Astrocyte (in vitro differentiated cells and primary cell): ENCODE results near the gene CFHR5. TPM values are rescaled to one million over a fixed set of nuclear protein-coding genes. Genes with fewer than 3 reads are reported as not detected.

Experiments used
- DNase-seq: peaks from one replicate; pipeline ENCODE4 v3.0.0-alpha.2; 2010; ENCODE audit warnings: low read depth
- FAIRE-seq: peaks from 2 replicates; lab custom pipeline; 2011; peaks lifted over from hg19 to GRCh38; lab: Jason Lieb, UNC
- H2AFZ ChIP-seq: 2 replicates; pipeline ENCODE4 v1.6.0; 2012; ENCODE audit warnings: low read depth, low read length, inconsistent platforms
- H3K27ac ChIP-seq: 2 replicates; pipeline ENCODE4 v1.5.1; 2011; ENCODE audit warnings: low read depth, low read length, inconsistent platforms
- H3K27me3 ChIP-seq: 2 replicates; pipeline ENCODE4 v1.6.0; 2011; ENCODE audit warnings: low read length, inconsistent platforms; ENCODE audit not compliant: insufficient read depth
- H3K36me3 ChIP-seq: 2 replicates; pipeline ENCODE4 v1.5.1; 2011; ENCODE audit warnings: low read length, inconsistent platforms; ENCODE audit not compliant: insufficient read depth
- H3K4me1 ChIP-seq: 2 replicates; pipeline ENCODE4 v1.5.1; 2011; ENCODE audit warnings: low read length, inconsistent platforms; ENCODE audit not compliant: insufficient read depth
- H3K4me2 ChIP-seq: 2 replicates; pipeline ENCODE4 v1.6.0; 2012; ENCODE audit warnings: low read length, inconsistent platforms
- H3K4me3 ChIP-seq: 2 replicates; pipeline ENCODE4 v1.5.1; 2011; ENCODE audit warnings: low read depth, mild to moderate bottlenecking, low read length, inconsistent platforms; ENCODE audit not compliant: insufficient read depth
- H3K79me2 ChIP-seq: 2 replicates; pipeline ENCODE4 v1.6.0; 2012; ENCODE audit warnings: mild to moderate bottlenecking, low read length, inconsistent platforms; ENCODE audit not compliant: insufficient read depth
- H3K9ac ChIP-seq: 2 replicates; pipeline ENCODE4 v1.6.0; 2012; ENCODE audit warnings: mild to moderate bottlenecking, low read length, inconsistent platforms
- H3K9me3 ChIP-seq: 2 replicates; pipeline ENCODE4 v1.5.1; 2012; ENCODE audit warnings: low read depth, mild to moderate bottlenecking, low read length, inconsistent platforms; ENCODE audit not compliant: insufficient read depth
- H4K20me1 ChIP-seq: 2 replicates; pipeline ENCODE4 v1.6.0; 2012; ENCODE audit warnings: low read length, inconsistent platforms; ENCODE audit not compliant: insufficient read depth
- H3K27ac Mint-ChIP-seq: one replicate; pipeline ENCODE4 v1.8.0; 2021; ENCODE audit warnings: mild to moderate bottlenecking, mixed read lengths; ENCODE audit not compliant: unreplicated experiment
- H3K27me3 Mint-ChIP-seq: one replicate; pipeline ENCODE4 v1.8.0; 2021; ENCODE audit warnings: low read depth, mixed read lengths; ENCODE audit not compliant: unreplicated experiment
- H3K36me3 Mint-ChIP-seq: one replicate; pipeline ENCODE4 v1.8.0; 2021; ENCODE audit warnings: low read depth, mixed read lengths; ENCODE audit not compliant: unreplicated experiment
- H3K4me1 Mint-ChIP-seq: one replicate; pipeline ENCODE4 v1.8.0; 2021; ENCODE audit warnings: low read depth, mixed read lengths; ENCODE audit not compliant: unreplicated experiment
- H3K4me3 Mint-ChIP-seq: one replicate; pipeline ENCODE4 v1.8.0; 2021; ENCODE audit warnings: mild to moderate bottlenecking, moderate library complexity, mixed read lengths; ENCODE audit not compliant: unreplicated experiment
- H3K9me3 Mint-ChIP-seq: one replicate; pipeline ENCODE4 v1.8.0; 2021; ENCODE audit warnings: mild to moderate bottlenecking, mixed read lengths; ENCODE audit not compliant: unreplicated experiment
- EZH2 ChIP-seq: IDR thresholded peaks from 2 replicates; pipeline ENCODE4 v1.6.1; 2012; ENCODE audit warnings: mild to moderate bottlenecking, low read length, inconsistent platforms; ENCODE audit not compliant: insufficient read depth
- total RNA-seq: library from RNA; stranded (reverse); gene quantifications from 2 replicates; pipeline ENCODE4 v1.2.1, GENCODE V29; 2021
- TF ChIP-seq, protein P1 (sequence below): IDR thresholded peaks from 2 replicates; pipeline ENCODE4 v1.5.1; 2011; ENCODE audit warnings: low read depth, mild to moderate bottlenecking, inconsistent platforms, low read length, moderate library complexity; ENCODE audit not compliant: insufficient read depth

Gene CFHR5
- total RNA-seq, 1 donor from 2014 or later = not detected

DNA sequence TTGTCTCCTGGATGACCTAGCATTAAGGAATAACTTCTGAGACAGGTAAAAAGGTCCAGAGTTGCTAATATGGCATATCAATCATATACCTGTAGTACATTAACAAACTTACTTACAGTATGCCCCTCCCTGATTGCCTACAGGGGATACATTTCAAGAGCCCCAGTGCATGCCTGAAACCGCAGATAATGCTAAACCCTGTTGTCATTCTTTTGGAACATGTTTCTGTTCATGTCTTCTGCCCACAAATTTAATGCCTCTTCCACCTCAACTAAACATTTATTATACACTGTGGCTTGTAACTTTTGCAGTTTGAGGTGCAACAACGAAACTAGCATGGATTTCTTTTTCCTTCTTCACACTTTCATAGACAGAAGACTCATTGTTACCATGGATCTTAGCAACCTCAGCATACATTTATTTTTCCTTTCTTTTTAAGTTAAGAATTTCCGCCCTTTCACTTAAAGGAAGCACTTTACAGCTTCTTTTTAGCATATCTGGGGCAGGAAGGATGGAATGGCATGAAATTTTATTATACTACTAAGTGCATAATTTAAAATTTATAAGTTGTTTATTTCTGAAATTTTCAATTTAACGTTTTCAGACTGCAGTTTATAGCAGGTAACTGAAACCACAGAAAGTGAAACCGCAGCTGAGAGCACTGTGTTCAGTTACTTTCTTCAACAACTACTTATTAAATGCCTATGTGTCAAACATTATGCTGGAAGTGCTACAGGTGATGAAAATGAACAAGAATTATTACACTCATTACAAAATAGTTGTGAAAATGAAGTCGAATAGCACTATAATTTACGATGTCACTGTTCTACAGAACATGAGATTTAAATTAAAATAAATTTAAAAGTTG, 64.4 kb downstream of the CFHR5 start:
- Histone ChIP-seq H4K20me1 (no peaks in the 10 kb centered on the region), H3K27ac (no peak overlapping the region), H3K4me2 (no peak overlapping the region), H3K36me3 (no peaks in the 10 kb centered on the region), H3K4me3 (no peak overlapping the region), H3K4me1 (no peaks in the 10 kb centered on the region), H3K27me3 (no peaks in the 10 kb centered on the region), H3K9me3 (no peaks in the 10 kb centered on the region), H2AFZ (no peak overlapping the region), H3K9ac (no peak overlapping the region), H3K79me2 (no peaks in the 10 kb centered on the region)
- Mint-ChIP-seq H3K27me3 (no peaks in the 10 kb centered on the region), H3K27ac (no peak overlapping the region), H3K4me3 (no peak overlapping the region), H3K36me3 (no peaks in the 10 kb centered on the region), H3K9me3 (no peaks in the 10 kb centered on the region), H3K4me1 (no peaks in the 10 kb centered on the region)
- FAIRE-seq = no peak
- no peak for TF ChIP-seq EZH2
- TF ChIP-seq, protein P1, sequence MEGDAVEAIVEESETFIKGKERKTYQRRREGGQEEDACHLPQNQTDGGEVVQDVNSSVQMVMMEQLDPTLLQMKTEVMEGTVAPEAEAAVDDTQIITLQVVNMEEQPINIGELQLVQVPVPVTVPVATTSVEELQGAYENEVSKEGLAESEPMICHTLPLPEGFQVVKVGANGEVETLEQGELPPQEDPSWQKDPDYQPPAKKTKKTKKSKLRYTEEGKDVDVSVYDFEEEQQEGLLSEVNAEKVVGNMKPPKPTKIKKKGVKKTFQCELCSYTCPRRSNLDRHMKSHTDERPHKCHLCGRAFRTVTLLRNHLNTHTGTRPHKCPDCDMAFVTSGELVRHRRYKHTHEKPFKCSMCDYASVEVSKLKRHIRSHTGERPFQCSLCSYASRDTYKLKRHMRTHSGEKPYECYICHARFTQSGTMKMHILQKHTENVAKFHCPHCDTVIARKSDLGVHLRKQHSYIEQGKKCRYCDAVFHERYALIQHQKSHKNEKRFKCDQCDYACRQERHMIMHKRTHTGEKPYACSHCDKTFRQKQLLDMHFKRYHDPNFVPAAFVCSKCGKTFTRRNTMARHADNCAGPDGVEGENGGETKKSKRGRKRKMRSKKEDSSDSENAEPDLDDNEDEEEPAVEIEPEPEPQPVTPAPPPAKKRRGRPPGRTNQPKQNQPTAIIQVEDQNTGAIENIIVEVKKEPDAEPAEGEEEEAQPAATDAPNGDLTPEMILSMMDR = no peak
- no peak for DNase-seq

DNA sequence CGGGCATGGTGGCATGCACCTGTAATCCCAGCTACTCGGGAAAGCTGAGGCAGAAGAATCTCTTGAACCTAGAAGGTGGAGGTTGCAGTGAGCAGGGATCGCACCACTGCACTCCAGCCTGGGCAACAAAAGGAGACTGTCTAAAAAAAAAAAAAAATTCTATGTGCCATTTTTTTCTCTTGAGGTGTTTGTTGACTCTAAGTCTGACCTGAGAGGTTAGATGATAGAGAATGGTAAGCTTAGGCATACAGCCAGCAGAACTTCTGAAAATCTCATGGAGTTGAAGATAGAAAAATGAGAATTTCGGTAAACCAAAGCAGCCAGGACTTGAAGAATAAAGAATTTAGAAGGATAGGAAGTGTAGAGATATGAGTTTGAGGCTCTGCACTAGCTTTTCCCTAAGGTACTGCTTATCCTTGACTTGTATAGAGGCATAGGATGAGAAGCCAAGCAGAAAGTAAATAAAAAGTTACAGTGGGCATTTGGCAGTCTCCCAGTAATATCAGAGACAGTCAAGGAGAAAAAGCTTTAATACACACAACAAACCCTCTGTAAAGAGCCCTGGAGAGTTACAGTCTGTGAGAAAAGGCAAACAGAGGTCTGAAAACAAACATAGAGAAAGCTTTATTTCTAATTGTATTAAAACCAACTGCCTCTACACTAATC, 65.5 kb downstream of the CFHR5 start:
- H3K4me1 Mint-ChIP-seq = no peaks in the 10 kb centered on the region
- H3K9me3 Mint-ChIP-seq = peaks cover 2% of the 10 kb centered on the region
- FAIRE-seq (no peak), DNase-seq (no peak)
- H3K9me3 ChIP-seq = no peaks in the 10 kb centered on the region
- no peak overlapping the region for H3K9ac ChIP-seq
- no peaks in the 10 kb centered on the region for H4K20me1 ChIP-seq
- H3K4me3 ChIP-seq = no peak overlapping the region
- no peaks in the 10 kb centered on the region for H3K36me3 Mint-ChIP-seq
- no peaks in the 10 kb centered on the region for H3K36me3 ChIP-seq
- H3K4me3 Mint-ChIP-seq = no peak overlapping the region
- no peak overlapping the region for H3K27ac Mint-ChIP-seq
- no peak overlapping the region for H3K27ac ChIP-seq
- TF ChIP-seq, protein P1 = no peak
- TF ChIP-seq EZH2 = no peak
- H3K27me3 Mint-ChIP-seq = no peaks in the 10 kb centered on the region
- no peaks in the 10 kb centered on the region for H3K27me3 ChIP-seq
- H3K4me1 ChIP-seq = no peaks in the 10 kb centered on the region
- H3K4me2 ChIP-seq = no peak overlapping the region
- H3K79me2 ChIP-seq = no peaks in the 10 kb centered on the region
- no peak overlapping the region for H2AFZ ChIP-seq

DNA sequence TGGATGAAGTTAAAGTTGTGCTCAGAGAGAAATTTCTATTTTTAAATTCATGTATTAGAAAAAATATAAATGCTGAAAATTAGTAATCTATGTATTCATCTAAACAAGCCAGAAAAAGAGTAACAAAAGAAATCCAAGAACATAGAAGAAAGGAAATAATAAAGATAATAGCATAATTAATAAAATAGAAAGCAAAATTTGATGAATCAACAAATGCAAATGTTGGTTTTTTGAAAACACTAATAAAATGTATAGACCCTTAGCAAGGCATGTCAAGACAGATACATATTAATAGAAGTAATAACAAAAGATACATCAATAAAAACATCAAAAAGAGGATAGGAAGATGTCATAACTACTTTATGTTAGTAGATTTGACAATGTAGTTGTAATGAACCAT, 71.7 kb downstream of the CFHR5 start:
- no peak for DNase-seq

More for the DNA sequence above, 71.7 kb downstream of the CFHR5 start:
- Histone ChIP-seq H3K9me3 (no peaks in the 10 kb centered on the region), H3K27me3 (no peaks in the 10 kb centered on the region), H3K79me2 (no peaks in the 10 kb centered on the region), H3K9ac (no peak overlapping the region), H4K20me1 (no peaks in the 10 kb centered on the region), H3K36me3 (no peaks in the 10 kb centered on the region), H3K4me1 (no peaks in the 10 kb centered on the region), H3K4me2 (no peak overlapping the region), H3K27ac (no peak overlapping the region), H3K4me3 (no peak overlapping the region), H2AFZ (no peak overlapping the region)
- H3K4me3 Mint-ChIP-seq = no peak overlapping the region
- peaks cover 2% of the 10 kb centered on the region for H3K9me3 Mint-ChIP-seq
- H3K27me3 Mint-ChIP-seq = no peaks in the 10 kb centered on the region
- no peaks in the 10 kb centered on the region for H3K36me3 Mint-ChIP-seq
- TF ChIP-seq EZH2 = no peak
- TF ChIP-seq, protein P1 = no peak
- no peak overlapping the region for H3K27ac Mint-ChIP-seq
- FAIRE-seq = no peak
- H3K4me1 Mint-ChIP-seq = no peaks in the 10 kb centered on the region
